ENCODE results near the gene FHIP1B.

Gene FHIP1B

DNA sequence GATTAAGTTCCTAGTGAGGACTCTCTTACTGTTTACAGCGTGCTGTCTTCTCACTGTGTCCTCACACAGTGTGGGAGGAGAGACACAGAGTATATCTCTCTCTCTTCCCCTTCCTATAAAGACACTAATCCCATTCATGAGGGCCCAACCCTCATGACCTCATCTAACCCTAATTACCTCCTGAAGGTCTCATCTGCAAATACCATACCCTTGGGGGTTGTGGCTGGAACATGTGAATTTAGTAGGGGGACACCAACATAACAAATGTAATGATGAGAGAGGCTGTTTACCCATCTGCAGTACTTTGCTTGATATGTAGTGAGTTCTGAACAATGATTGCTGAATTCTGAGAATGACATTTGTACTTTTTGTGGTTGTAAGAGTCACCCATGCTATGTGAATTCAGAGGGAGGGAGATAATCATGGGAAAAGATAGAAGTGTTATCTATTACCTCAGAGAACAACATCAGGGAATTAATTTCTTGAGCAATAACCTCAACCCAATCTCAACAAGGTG is 40.3 kb downstream of the FHIP1B start:
- Histone ChIP-seq H3K36me3 (ENCODE audit: control insufficient read depth, low read length) (no peaks in the 10 kb centered on the region), H3K79me2 (ENCODE audit: control insufficient read depth, low read length) (no peaks in the 10 kb centered on the region), H3K4me3 (ENCODE audit: low read length) (no peak overlapping the region), H3K27me3 (ENCODE audit: control insufficient read depth, low read length) (peaks cover 16% of the 10 kb centered on the region), H3K27ac (ENCODE audit: low read depth, low read length) (no peak overlapping the region), H3F3A (ENCODE audit: control insufficient read depth, insufficient read depth) (no peaks in the 10 kb centered on the region), H3K9me2 (replicated peaks; ENCODE audit: control insufficient read depth, low read length) (no peaks in the 10 kb centered on the region), H3K9me3 (ENCODE audit: control insufficient read depth, insufficient read depth, low read length) (no peaks in the 10 kb centered on the region), H3K4me2 (ENCODE audit: low read length) (no peak overlapping the region), H3K4me1 (ENCODE audit: control insufficient read depth, low read length) (no peaks in the 10 kb centered on the region), H4K20me1 (ENCODE audit: control insufficient read depth, insufficient read depth, low read depth, low read length) (no peaks in the 10 kb centered on the region)
- TF ChIP-seq EZH2phosphoT487 (IDR thresholded peaks at IDR 0.05; ENCODE audit: borderline replicate concordance, low read length), result no peak
- TF ChIP-seq, protein P1, sequence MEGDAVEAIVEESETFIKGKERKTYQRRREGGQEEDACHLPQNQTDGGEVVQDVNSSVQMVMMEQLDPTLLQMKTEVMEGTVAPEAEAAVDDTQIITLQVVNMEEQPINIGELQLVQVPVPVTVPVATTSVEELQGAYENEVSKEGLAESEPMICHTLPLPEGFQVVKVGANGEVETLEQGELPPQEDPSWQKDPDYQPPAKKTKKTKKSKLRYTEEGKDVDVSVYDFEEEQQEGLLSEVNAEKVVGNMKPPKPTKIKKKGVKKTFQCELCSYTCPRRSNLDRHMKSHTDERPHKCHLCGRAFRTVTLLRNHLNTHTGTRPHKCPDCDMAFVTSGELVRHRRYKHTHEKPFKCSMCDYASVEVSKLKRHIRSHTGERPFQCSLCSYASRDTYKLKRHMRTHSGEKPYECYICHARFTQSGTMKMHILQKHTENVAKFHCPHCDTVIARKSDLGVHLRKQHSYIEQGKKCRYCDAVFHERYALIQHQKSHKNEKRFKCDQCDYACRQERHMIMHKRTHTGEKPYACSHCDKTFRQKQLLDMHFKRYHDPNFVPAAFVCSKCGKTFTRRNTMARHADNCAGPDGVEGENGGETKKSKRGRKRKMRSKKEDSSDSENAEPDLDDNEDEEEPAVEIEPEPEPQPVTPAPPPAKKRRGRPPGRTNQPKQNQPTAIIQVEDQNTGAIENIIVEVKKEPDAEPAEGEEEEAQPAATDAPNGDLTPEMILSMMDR (IDR thresholded peaks at IDR 0.05; ENCODE audit: low read depth, low read length, poor library complexity, severe bottlenecking), result no peak

DNA sequence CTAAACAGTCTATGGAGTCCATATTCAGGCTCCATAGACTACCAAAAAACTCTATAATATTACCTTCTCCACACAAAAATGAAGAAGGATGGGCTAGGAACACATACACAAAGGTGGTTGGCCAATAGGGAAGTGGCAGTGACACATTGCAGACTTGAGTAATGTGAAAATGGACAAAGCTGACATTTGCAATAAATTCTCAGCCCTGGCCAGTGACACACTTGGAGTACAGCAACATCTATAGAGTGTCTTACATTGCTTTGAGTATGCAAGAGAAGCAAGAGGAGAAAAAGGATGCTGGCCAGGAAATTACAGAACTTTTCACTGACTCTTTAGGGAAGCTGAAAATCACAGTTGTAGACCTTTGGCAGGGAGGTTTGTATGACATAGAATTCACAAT is 42.7 kb downstream of the FHIP1B start:
- H3F3A ChIP-seq (ENCODE audit: control insufficient read depth, insufficient read depth), result no peaks in the 10 kb centered on the region
- no peak for TF ChIP-seq EZH2phosphoT487 (IDR thresholded peaks at IDR 0.05; ENCODE audit: borderline replicate concordance, low read length)
- TF ChIP-seq, protein P1 (IDR thresholded peaks at IDR 0.05; ENCODE audit: low read depth, low read length, poor library complexity, severe bottlenecking), result no peak
- H3K4me1 ChIP-seq (ENCODE audit: control insufficient read depth, low read length), result no peaks in the 10 kb centered on the region
- no peaks in the 10 kb centered on the region for H3K9me2 ChIP-seq (replicated peaks; ENCODE audit: control insufficient read depth, low read length)
- H3K79me2 ChIP-seq (ENCODE audit: control insufficient read depth, low read length), result no peaks in the 10 kb centered on the region
- H3K27ac ChIP-seq (ENCODE audit: low read depth, low read length), result no peak overlapping the region
- no peaks in the 10 kb centered on the region for H4K20me1 ChIP-seq (ENCODE audit: control insufficient read depth, insufficient read depth, low read depth, low read length)
- no peaks in the 10 kb centered on the region for H3K36me3 ChIP-seq (ENCODE audit: control insufficient read depth, low read length)
- no peaks in the 10 kb centered on the region for H3K9me3 ChIP-seq (ENCODE audit: control insufficient read depth, insufficient read depth, low read length)
- peaks cover 16% of the 10 kb centered on the region for H3K27me3 ChIP-seq (ENCODE audit: control insufficient read depth, low read length)
- H3K4me3 ChIP-seq (ENCODE audit: low read length), result no peak overlapping the region
- no peak overlapping the region for H3K4me2 ChIP-seq (ENCODE audit: low read length)

DNA sequence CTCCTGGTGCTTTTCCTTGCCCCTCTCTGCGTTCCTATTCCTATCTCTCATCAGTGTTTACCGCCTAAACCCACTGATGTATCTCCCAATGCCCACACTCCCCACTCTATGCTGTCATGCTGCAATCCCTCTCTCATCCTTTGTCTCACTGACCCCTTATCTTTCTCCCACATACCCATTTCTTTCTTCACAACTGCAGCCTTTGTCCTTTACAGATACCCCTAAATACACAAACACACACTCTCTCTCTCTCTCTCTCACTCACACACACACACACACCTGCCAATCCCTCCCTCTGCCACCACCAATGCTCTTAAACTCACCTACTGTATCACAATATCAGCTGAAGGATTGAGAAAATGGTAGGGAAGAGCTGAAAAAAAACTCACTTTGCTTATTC is 59.0 kb downstream of the FHIP1B start:
- H3K27ac ChIP-seq (ENCODE audit: low read depth, low read length), result no peak overlapping the region
- no peaks in the 10 kb centered on the region for H3K36me3 ChIP-seq (ENCODE audit: control insufficient read depth, low read length)
- no peak for TF ChIP-seq EZH2phosphoT487 (IDR thresholded peaks at IDR 0.05; ENCODE audit: borderline replicate concordance, low read length)
- TF ChIP-seq, protein P1 (IDR thresholded peaks at IDR 0.05; ENCODE audit: low read depth, low read length, poor library complexity, severe bottlenecking), result no peak
- H3F3A ChIP-seq (ENCODE audit: control insufficient read depth, insufficient read depth), result no peaks in the 10 kb centered on the region
- H3K4me1 ChIP-seq (ENCODE audit: control insufficient read depth, low read length), result no peaks in the 10 kb centered on the region
- H4K20me1 ChIP-seq (ENCODE audit: control insufficient read depth, insufficient read depth, low read depth, low read length), result no peaks in the 10 kb centered on the region
- peaks cover 3% of the 10 kb centered on the region; the same call in 1 of the 2 replicates for H3K27me3 ChIP-seq (ENCODE audit: control insufficient read depth, low read length)
- H3K9me2 ChIP-seq (replicated peaks; ENCODE audit: control insufficient read depth, low read length), result no peaks in the 10 kb centered on the region
- H3K4me3 ChIP-seq (ENCODE audit: low read length), result no peak overlapping the region
- no peaks in the 10 kb centered on the region for H3K9me3 ChIP-seq (ENCODE audit: control insufficient read depth, insufficient read depth, low read length)
- no peaks in the 10 kb centered on the region for H3K79me2 ChIP-seq (ENCODE audit: control insufficient read depth, low read length)
- H3K4me2 ChIP-seq (ENCODE audit: low read length), result no peak overlapping the region
